Measurements from ENCODE around the gene IL26. TPM values are rescaled to one million over a fixed set of nuclear protein-coding genes. Genes with fewer than 3 reads are reported as not detected.

IL26 gene
- total RNA-seq, 1 donor from 2014 or later, result not detected

DNA sequence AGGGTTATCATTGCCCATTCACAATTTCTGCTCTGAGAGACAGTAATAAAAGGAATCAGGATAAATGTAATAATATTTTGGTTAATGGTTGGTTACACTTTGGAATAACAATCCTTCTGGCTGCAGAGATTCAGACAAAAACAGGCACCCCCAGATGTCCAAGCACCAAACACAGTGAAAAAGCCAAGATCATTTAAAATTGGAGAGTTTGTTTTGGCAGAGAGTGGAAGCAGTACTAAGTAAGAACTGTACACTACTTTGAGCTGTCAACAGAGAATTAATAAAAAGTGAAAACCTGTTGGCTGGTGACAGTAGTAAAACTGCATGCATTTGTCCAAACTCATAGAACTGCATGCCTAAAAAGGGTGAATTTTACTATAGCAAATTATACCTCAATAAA lies 43.4 kb upstream of the IL26 start:
- no peak overlapping the region for H2AFZ ChIP-seq (ENCODE audit: low read depth, low read length)
- Mint-ChIP-seq H3K4me3 (ENCODE audit: unreplicated experiment) (no peak overlapping the region), H3K9me3 (ENCODE audit: unreplicated experiment) (no peaks in the 10 kb centered on the region), H3K27ac (ENCODE audit: unreplicated experiment) (no peak overlapping the region), H3K27me3 (ENCODE audit: low read depth, unreplicated experiment) (no peaks in the 10 kb centered on the region), H3K4me1 (ENCODE audit: low read depth, unreplicated experiment) (peaks cover 5% of the 10 kb centered on the region), H3K36me3 (ENCODE audit: low read depth, unreplicated experiment) (no peaks in the 10 kb centered on the region)
- peaks cover 8% of the 10 kb centered on the region for H3K4me1 ChIP-seq (ENCODE audit: insufficient read depth, low read length)
- no peaks in the 10 kb centered on the region for H3K9me3 ChIP-seq (ENCODE audit: insufficient read depth, low read depth, low read length)
- no peaks in the 10 kb centered on the region for H3K27me3 ChIP-seq (ENCODE audit: insufficient read depth, low read length)
- no peak for TF ChIP-seq EZH2 (IDR thresholded peaks at IDR 0.05; ENCODE audit: insufficient read depth, low read length)
- TF ChIP-seq, protein P1, sequence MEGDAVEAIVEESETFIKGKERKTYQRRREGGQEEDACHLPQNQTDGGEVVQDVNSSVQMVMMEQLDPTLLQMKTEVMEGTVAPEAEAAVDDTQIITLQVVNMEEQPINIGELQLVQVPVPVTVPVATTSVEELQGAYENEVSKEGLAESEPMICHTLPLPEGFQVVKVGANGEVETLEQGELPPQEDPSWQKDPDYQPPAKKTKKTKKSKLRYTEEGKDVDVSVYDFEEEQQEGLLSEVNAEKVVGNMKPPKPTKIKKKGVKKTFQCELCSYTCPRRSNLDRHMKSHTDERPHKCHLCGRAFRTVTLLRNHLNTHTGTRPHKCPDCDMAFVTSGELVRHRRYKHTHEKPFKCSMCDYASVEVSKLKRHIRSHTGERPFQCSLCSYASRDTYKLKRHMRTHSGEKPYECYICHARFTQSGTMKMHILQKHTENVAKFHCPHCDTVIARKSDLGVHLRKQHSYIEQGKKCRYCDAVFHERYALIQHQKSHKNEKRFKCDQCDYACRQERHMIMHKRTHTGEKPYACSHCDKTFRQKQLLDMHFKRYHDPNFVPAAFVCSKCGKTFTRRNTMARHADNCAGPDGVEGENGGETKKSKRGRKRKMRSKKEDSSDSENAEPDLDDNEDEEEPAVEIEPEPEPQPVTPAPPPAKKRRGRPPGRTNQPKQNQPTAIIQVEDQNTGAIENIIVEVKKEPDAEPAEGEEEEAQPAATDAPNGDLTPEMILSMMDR (IDR thresholded peaks at IDR 0.05; ENCODE audit: insufficient read depth, low read depth, low read length), result no peak
- H3K4me3 ChIP-seq (ENCODE audit: insufficient read depth, low read depth, low read length), result no peak overlapping the region
- H3K36me3 ChIP-seq (ENCODE audit: insufficient read depth, low read length), result no peaks in the 10 kb centered on the region
- FAIRE-seq, result no peak
- H4K20me1 ChIP-seq (ENCODE audit: insufficient read depth, low read length), result no peaks in the 10 kb centered on the region
- H3K27ac ChIP-seq (ENCODE audit: low read depth, low read length), result no peak overlapping the region
- no peak overlapping the region for H3K9ac ChIP-seq (ENCODE audit: low read length)
- no peaks in the 10 kb centered on the region for H3K79me2 ChIP-seq (ENCODE audit: insufficient read depth, low read length)
- DNase-seq (ENCODE audit: low read depth), result no peak
- H3K4me2 ChIP-seq (ENCODE audit: low read length), result no peak overlapping the region

DNA sequence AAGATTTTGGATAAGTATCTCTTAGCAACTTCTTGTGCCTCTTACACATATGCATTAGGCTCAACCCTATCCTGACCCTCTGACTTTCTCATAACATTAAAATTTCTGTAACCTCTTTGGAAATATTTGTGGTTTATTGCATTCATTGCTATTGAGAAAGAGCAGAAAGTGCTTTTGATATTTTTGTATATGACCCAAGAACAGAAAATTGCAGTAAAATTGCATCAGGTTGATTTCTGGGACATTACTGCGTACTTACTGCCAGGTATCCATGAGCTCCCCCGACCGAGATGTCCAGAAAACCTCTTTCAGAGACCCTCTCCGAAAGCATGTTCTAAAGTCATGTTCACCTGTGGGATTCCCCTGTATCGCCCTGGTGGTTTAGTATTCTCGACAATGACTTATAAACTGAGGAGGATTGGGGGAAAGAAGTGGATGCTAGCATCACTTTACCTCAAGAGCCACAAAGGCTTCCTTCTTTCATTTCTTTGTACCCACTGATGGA lies 42.3 kb upstream of the IL26 start:
- Histone ChIP-seq H3K36me3 (ENCODE audit: insufficient read depth, low read length) (no peaks in the 10 kb centered on the region), H3K9me3 (ENCODE audit: insufficient read depth, low read depth, low read length) (no peaks in the 10 kb centered on the region), H4K20me1 (ENCODE audit: insufficient read depth, low read length) (no peaks in the 10 kb centered on the region), H2AFZ (ENCODE audit: low read depth, low read length) (no peak overlapping the region), H3K4me2 (ENCODE audit: low read length) (no peak overlapping the region), H3K27ac (ENCODE audit: low read depth, low read length) (peak overlapping the region; percentile 11), H3K4me1 (ENCODE audit: insufficient read depth, low read length) (peaks cover 8% of the 10 kb centered on the region), H3K4me3 (ENCODE audit: insufficient read depth, low read depth, low read length) (no peak overlapping the region), H3K79me2 (ENCODE audit: insufficient read depth, low read length) (no peaks in the 10 kb centered on the region), H3K9ac (ENCODE audit: low read length) (peak overlapping the region; percentile 8), H3K27me3 (ENCODE audit: insufficient read depth, low read length) (no peaks in the 10 kb centered on the region)
- no peaks in the 10 kb centered on the region for H3K36me3 Mint-ChIP-seq (ENCODE audit: low read depth, unreplicated experiment)
- H3K27ac Mint-ChIP-seq (ENCODE audit: unreplicated experiment), result no peak overlapping the region
- no peak for FAIRE-seq
- no peak overlapping the region for H3K4me3 Mint-ChIP-seq (ENCODE audit: unreplicated experiment)
- no peaks in the 10 kb centered on the region for H3K9me3 Mint-ChIP-seq (ENCODE audit: unreplicated experiment)
- H3K4me1 Mint-ChIP-seq (ENCODE audit: low read depth, unreplicated experiment), result peaks cover 5% of the 10 kb centered on the region
- DNase-seq (ENCODE audit: low read depth), result peak; percentile 80
- no peaks in the 10 kb centered on the region for H3K27me3 Mint-ChIP-seq (ENCODE audit: low read depth, unreplicated experiment)
- TF ChIP-seq, protein P1 (IDR thresholded peaks at IDR 0.05; ENCODE audit: insufficient read depth, low read depth, low read length), result no peak
- TF ChIP-seq EZH2 (IDR thresholded peaks at IDR 0.05; ENCODE audit: insufficient read depth, low read length), result no peak

DNA sequence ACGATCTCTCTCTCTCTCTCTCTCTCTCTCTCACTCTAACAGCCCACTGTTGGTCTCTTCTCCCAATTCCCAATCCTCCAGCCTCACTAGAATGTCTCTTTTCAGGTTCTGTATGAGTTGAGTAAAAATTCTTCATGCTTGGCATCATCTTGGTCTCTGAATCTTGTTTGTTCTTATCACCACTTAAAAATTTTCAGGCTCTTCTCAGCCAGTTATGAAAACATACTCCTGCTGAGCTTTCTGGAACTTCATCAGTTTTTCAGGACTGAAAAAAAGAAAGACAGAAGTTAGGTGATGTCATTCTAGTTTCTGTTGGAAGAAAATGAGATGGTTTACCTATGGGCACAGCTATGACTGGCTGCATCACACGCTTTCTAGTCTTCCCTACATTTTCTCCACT lies 39.2 kb upstream of the IL26 start:
- H3K4me2 ChIP-seq (ENCODE audit: low read length), result peak overlapping the region; percentile 71
- peak overlapping the region; percentile 7 for H3K4me3 ChIP-seq (ENCODE audit: insufficient read depth, low read depth, low read length)
- Mint-ChIP-seq H3K27me3 (ENCODE audit: low read depth, unreplicated experiment) (no peaks in the 10 kb centered on the region), H3K4me3 (ENCODE audit: unreplicated experiment) (no peak overlapping the region), H3K36me3 (ENCODE audit: low read depth, unreplicated experiment) (no peaks in the 10 kb centered on the region), H3K4me1 (ENCODE audit: low read depth, unreplicated experiment) (peaks cover 15% of the 10 kb centered on the region), H3K9me3 (ENCODE audit: unreplicated experiment) (no peaks in the 10 kb centered on the region), H3K27ac (ENCODE audit: unreplicated experiment) (no peak overlapping the region)
- FAIRE-seq (peak; percentile 69), DNase-seq (ENCODE audit: low read depth) (peak; percentile 84)
- H3K79me2 ChIP-seq (ENCODE audit: insufficient read depth, low read length), result no peaks in the 10 kb centered on the region
- peak overlapping the region; percentile 66 for H3K9ac ChIP-seq (ENCODE audit: low read length)
- no peak for TF ChIP-seq EZH2 (IDR thresholded peaks at IDR 0.05; ENCODE audit: insufficient read depth, low read length)
- TF ChIP-seq, protein P1 (IDR thresholded peaks at IDR 0.05; ENCODE audit: insufficient read depth, low read depth, low read length), result no peak
- H3K27me3 ChIP-seq (ENCODE audit: insufficient read depth, low read length), result no peaks in the 10 kb centered on the region
- H2AFZ ChIP-seq (ENCODE audit: low read depth, low read length), result no peak overlapping the region
- H3K36me3 ChIP-seq (ENCODE audit: insufficient read depth, low read length), result no peaks in the 10 kb centered on the region
- H4K20me1 ChIP-seq (ENCODE audit: insufficient read depth, low read length), result no peaks in the 10 kb centered on the region
- peaks cover 11% of the 10 kb centered on the region for H3K4me1 ChIP-seq (ENCODE audit: insufficient read depth, low read length)
- H3K27ac ChIP-seq (ENCODE audit: low read depth, low read length), result peak overlapping the region; percentile 88
- no peaks in the 10 kb centered on the region for H3K9me3 ChIP-seq (ENCODE audit: insufficient read depth, low read depth, low read length)
